LNCaP clone FGC (cell line): ENCODE results near the gene NXPH2.

ENCODE experiments used
- DNase-seq: peaks from one replicate; pipeline ENCODE4 v3.0.0-alpha.2; 2011; ENCODE audit warnings: low read depth
- H3K4me3 ChIP-seq: 2 replicates; pipeline ENCODE4 v1.5.1; 2011; ENCODE audit warnings: mild to moderate bottlenecking, low read depth, low read length, control low read depth
- TF ChIP-seq, protein P1 (sequence below): IDR thresholded peaks from 2 replicates; pipeline ENCODE4 v1.5.1; 2012; ENCODE audit warnings: mild to moderate bottlenecking; ENCODE audit not compliant: control insufficient read depth, insufficient read depth; ENCODE audit errors: extremely low read depth

NXPH2 gene

GRCh38 chr2:138779781-138780445 lies at the start of gene NXPH2:
Gene NXPH2, minus strand, starts transcription at chr2:138780390. Its CDS starts 149 bp downstream, at chr2:138780241.
- TF ChIP-seq, protein P1, sequence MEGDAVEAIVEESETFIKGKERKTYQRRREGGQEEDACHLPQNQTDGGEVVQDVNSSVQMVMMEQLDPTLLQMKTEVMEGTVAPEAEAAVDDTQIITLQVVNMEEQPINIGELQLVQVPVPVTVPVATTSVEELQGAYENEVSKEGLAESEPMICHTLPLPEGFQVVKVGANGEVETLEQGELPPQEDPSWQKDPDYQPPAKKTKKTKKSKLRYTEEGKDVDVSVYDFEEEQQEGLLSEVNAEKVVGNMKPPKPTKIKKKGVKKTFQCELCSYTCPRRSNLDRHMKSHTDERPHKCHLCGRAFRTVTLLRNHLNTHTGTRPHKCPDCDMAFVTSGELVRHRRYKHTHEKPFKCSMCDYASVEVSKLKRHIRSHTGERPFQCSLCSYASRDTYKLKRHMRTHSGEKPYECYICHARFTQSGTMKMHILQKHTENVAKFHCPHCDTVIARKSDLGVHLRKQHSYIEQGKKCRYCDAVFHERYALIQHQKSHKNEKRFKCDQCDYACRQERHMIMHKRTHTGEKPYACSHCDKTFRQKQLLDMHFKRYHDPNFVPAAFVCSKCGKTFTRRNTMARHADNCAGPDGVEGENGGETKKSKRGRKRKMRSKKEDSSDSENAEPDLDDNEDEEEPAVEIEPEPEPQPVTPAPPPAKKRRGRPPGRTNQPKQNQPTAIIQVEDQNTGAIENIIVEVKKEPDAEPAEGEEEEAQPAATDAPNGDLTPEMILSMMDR = no peak
- DNase-seq = no peak
- no peak within 1 kb of the TSS; the same call in 1 of the 2 replicates for H3K4me3 ChIP-seq

GRCh38 chr2:138829326-138829919 lies 49.2 kb upstream of the NXPH2 start:
- H3K4me3 ChIP-seq = no peak overlapping the region
- TF ChIP-seq, protein P1 = peak; percentile 80
- DNase-seq = no peak

- TF ChIP-seq, protein P1 = peak; percentile 75
- H3K4me3 ChIP-seq = no peak overlapping the region
- DNase-seq = peak; percentile 67
Measured at GRCh38 chr2:138827426-138828054, 47.4 kb upstream of the NXPH2 start.

- no peak for DNase-seq
- TF ChIP-seq, protein P1 = no peak
- H3K4me3 ChIP-seq = no peak overlapping the region
Measured at GRCh38 chr2:138823666-138824065, 43.5 kb upstream of the NXPH2 start.

DNA sequence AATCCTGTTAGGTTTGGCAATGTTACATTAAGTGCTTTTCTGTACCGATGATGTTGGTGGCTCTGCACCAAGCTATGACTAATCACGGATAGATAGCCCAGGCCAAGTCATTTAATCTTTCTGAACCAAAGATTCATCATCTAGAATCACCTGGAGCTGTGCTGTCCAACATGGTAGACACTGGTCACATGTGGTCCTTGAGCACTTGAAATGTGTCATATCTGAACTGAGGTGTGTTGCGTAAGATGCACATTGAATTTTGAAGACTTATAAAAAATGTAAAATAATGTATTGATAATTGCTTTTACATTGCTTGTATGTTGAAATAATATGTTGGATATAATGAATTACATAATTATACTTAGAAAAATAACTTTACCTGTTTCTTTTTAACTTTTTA lies 39.8 kb upstream of the NXPH2 start:
- H3K4me3 ChIP-seq = no peak overlapping the region
- no peak for DNase-seq
- TF ChIP-seq, protein P1 = no peak

DNA sequence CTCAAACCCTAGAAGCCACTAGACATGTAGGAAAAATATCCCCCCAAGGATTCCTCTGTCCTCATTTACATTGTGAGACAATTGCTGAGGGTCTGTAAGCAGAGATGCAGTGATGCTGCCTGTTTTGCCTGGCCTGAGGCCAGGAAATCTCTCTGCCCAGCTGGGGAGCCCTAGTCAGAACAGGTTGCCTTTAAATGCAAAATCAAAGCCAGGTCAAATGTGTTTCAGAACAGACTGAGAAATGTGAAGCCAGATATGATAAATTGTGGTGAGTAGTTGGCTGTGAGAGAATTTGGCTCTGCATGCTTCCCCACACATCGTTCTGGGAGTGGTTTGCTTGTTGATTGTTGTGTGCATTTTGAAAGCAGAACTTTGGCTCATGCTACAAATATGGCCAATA lies 38.4 kb upstream of the NXPH2 start:
- no peak overlapping the region for H3K4me3 ChIP-seq
- no peak for DNase-seq
- TF ChIP-seq, protein P1 = no peak
